Activated naive CD8-positive, alpha-beta T cell treated with anti-CD3 and anti-CD28 coated beads, Interleukin-2, amount 10 ng/mL, durations not matched to agents 7 days and 5 days (primary cell): ENCODE data around the gene PDAP1. TPM values are rescaled to one million over a fixed set of nuclear protein-coding genes. Genes with fewer than 3 reads are reported as not detected.
"Not testable (repeated sequence)": the region's sequence is repeated elsewhere in the genome, so short reads cannot be mapped to it uniquely, and the experiment has no call there.

ENCODE experiments used
- ATAC-seq: fragments of 150-1000 bp; cut with Tn5 transposase; one replicate; pipeline ENCODE4 v1.10.0; 2021; ENCODE audit warnings: low read depth, moderate library complexity
- POLR2A ChIA-PET: fragments of 350-600 bp; sonication (Branson Sonifier 250); formaldehyde crosslinking; loops from one replicate; lab custom pipeline; 2021; ENCODE audit warnings: antibody characterized with exemption; lab: Charles Lee
- DNase-seq: peaks from one replicate; pipeline ENCODE4 v3.0.0; 2021
- H3K27ac Mint-ChIP-seq: one replicate; pipeline ENCODE4 v1.8.0; 2022; ENCODE audit warnings: mild to moderate bottlenecking, mixed read lengths
- H3K27me3 Mint-ChIP-seq: one replicate; pipeline ENCODE4 v1.8.0; 2022; ENCODE audit warnings: mild to moderate bottlenecking, moderate library complexity, mixed read lengths
- H3K36me3 Mint-ChIP-seq: one replicate; pipeline ENCODE4 v1.8.0; 2021; ENCODE audit warnings: mild to moderate bottlenecking, mixed read lengths
- H3K4me1 Mint-ChIP-seq: one replicate; pipeline ENCODE4 v1.8.0; 2021; ENCODE audit warnings: mixed read lengths
- H3K4me3 Mint-ChIP-seq: one replicate; pipeline ENCODE4 v1.8.0; 2022; ENCODE audit warnings: mild to moderate bottlenecking, moderate library complexity, mixed read lengths
- H3K9me3 Mint-ChIP-seq: one replicate; pipeline ENCODE4 v1.8.0; 2021; ENCODE audit warnings: mixed read lengths
- total RNA-seq, 2 experiments: library from RNA; stranded (reverse); gene quantifications; one replicate each; pipeline ENCODE4 v1.2.3, GENCODE V29; 2021

PDAP1 gene
- total RNA-seq, 2 experiments from 2014 or later = 87.1 to 93.5 TPM

DNA sequence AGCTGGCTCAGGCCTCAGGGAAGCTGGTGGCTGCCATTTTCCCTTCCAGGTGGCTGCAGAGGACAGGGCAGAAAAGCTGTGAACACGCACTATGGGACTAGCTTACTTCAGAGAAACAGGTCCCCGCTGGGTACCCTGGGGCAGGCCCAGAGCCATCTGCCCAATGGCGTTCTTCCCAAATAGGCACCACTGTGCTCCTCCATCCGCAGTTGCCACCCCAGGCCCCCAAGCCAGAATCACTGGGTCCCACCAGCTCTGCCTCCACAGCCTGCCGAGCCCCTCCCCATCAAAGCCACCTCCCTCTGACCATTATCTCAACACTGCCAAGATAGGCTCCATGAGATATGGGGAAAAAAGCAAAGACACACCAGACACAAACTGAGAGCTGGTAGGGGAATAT is 11.8 kb upstream of the PDAP1 start:
- no peak for ATAC-seq
- H3K27ac Mint-ChIP-seq = no peak overlapping the region
- H3K36me3 Mint-ChIP-seq = peaks cover 18% of the 10 kb centered on the region
- peaks cover 4% of the 10 kb centered on the region for H3K4me1 Mint-ChIP-seq
- no peaks in the 10 kb centered on the region for H3K27me3 Mint-ChIP-seq
- no peaks in the 10 kb centered on the region for H3K9me3 Mint-ChIP-seq
- POLR2A ChIA-PET = interaction anchor here (2.0 kb wide), 1 partner anchor 11 kb away, joined by 10 read pairs; the partner anchor contains the start of genes BUD31 and PDAP1
- no peak for DNase-seq
- H3K4me3 Mint-ChIP-seq = no peak overlapping the region

DNA sequence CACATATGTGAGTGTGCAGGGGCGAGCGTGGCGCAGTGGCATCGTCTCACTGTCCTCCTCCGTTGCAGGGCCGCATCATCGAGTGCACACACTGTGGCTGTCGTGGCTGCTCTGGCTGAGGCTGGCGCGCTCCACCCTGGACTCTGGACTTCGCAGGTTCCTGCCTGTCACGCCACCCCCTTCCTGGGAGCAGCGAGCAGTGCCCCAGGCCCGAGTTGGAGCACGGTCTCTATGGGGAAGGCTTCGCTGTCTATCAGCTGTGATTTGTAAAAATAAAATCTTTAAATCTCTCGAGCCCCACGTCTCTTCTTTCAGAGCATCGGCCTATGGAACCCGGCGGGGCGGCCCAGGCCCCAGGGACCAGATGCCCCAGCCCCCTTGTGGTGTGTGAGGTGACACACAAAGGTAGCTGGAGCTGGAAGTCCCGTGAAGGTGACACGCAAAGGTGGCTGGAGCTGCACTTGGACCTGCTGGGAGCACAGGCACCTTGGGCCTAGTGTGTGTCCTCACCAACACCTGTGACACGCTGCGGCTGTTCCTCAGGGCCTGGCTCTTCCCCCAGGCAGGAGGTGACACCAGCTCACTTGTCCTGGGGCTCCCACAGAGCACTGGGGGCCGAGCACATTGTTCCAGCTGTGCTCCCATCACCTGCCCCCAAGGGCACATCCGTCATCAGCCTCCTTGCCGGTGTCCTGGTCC is 11.1 kb upstream of the PDAP1 start:
- no peak for ATAC-seq
- peaks cover 21% of the 10 kb centered on the region for H3K36me3 Mint-ChIP-seq
- no peak for DNase-seq
- no peaks in the 10 kb centered on the region for H3K9me3 Mint-ChIP-seq
- peaks cover 4% of the 10 kb centered on the region for H3K4me1 Mint-ChIP-seq
- H3K4me3 Mint-ChIP-seq = no peak overlapping the region
- H3K27me3 Mint-ChIP-seq = no peaks in the 10 kb centered on the region
- H3K27ac Mint-ChIP-seq = no peak overlapping the region
- POLR2A ChIA-PET = interaction anchor here (2.0 kb wide), 1 partner anchor 11 kb away, joined by 10 read pairs; the partner anchor contains the start of genes BUD31 and PDAP1

DNA sequence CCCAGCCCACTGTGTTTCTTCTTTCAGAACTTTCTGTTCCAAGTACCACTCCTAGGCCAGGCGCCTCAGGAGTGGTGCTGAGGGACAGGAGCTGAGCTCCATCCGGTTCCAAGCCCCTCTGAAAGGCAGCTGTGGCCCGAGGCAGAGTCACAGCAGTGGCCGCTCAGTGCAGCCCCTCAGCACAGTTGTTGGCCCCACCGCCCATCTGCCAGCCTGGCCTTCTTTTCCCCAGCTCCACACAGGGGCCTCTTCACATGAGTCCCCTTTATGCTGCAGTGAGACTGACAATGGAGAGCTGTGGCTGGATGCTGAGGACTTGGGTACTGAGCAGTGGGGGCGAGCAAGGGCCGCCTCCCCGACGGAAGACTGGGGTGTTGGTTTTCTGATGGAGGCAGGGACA is 9.9 kb upstream of the PDAP1 start:
- Mint-ChIP-seq H3K27me3 (no peaks in the 10 kb centered on the region), H3K36me3 (peaks cover 21% of the 10 kb centered on the region), H3K9me3 (no peaks in the 10 kb centered on the region), H3K27ac (no peak overlapping the region), H3K4me3 (no peak overlapping the region), H3K4me1 (peaks cover 4% of the 10 kb centered on the region)
- POLR2A ChIA-PET = no interaction called here
- ATAC-seq (no peak), DNase-seq (no peak)

DNA sequence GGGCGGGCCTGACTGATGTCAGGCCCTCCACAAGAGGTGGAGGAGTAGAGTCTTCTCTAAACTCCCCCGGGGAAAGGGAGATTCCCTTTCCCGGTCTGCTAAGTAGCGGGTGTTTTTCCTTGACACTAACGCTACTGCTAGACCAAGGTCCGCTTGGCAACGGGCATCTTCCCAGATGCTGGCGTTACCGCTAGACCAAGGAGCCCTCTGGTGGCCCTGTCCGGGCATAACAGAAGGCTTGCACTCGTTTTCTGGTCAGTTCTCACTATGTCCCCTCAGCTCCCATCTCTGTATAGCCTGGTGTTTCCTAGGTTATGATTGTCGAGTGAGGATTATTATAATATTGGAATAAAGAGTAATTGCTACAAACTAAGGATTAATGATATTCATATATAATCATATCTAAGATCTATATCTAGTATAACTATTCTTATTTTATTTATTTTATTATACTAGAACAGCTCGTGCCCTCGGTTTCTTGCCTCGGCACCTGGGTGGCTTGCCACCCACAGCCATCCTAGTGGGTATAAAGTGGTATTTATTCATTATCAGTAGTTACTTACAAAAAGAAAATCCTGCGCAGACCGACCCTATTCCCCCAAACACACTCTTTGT is 7.2 kb upstream of the PDAP1 start:
- ATAC-seq, DNase-seq, H3K9me3 Mint-ChIP-seq, POLR2A ChIA-PET, H3K27ac Mint-ChIP-seq, H3K27me3 Mint-ChIP-seq, H3K4me3 Mint-ChIP-seq: not testable (repeated sequence)
- Mint-ChIP-seq H3K4me1 (peaks cover 11% of the 10 kb centered on the region), H3K36me3 (peaks cover 31% of the 10 kb centered on the region)

DNA sequence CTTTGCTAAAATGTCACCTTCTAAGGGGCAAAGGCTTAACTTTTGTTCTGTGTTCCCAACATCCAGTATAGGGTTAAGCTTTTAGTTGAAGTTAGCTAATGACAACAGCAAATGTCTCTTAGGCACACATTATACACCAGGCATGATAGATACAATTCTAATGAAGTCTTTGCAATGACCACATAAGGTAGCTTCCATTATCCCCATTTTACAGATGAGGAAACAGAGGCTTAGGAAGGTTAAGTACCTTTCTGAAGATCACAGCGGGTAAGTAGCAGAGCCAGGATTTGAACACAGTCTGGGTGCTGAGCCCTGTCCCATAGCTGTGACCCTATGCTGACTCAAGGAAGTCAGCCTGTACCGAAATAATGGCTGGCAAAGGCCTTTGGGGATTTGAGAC is 2.2 kb upstream of the PDAP1 start:
- H3K4me3 Mint-ChIP-seq = peak overlapping the region; percentile 92
- ATAC-seq (no peak), DNase-seq (no peak)
- POLR2A ChIA-PET = interaction anchor here (6.5 kb wide), 1 partner anchor 19 kb away, joined by 67 read pairs; no protein-coding TSS in a partner anchor
- peaks cover 21% of the 10 kb centered on the region for H3K36me3 Mint-ChIP-seq
- H3K9me3 Mint-ChIP-seq = no peaks in the 10 kb centered on the region
- peaks cover 25% of the 10 kb centered on the region for H3K4me1 Mint-ChIP-seq
- H3K27me3 Mint-ChIP-seq = no peaks in the 10 kb centered on the region
- no peak overlapping the region for H3K27ac Mint-ChIP-seq

DNA sequence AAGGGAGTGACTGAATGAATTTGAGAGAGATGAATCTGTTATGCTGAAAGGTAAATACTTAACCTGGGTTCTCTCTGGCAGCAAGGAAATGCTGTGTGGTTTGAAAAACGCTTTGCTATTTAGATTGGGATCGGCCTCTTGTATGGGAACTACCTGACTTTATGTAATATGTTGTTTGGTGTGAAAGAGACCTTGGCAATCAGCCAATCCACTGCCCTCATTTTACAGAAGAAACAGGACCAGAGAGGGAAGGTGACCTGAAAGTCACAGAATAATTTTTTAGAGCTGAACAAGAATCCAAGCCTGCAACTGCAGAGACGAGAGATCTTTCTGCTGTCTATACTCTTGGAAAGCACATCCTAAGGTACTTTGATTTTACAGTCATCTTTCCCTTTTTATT is 1.4 kb upstream of the PDAP1 start:
- peak overlapping the region; percentile 92 for H3K4me3 Mint-ChIP-seq
- H3K36me3 Mint-ChIP-seq = peaks cover 16% of the 10 kb centered on the region
- H3K27ac Mint-ChIP-seq = peak overlapping the region; percentile 89
- H3K4me1 Mint-ChIP-seq = peaks cover 26% of the 10 kb centered on the region
- H3K27me3 Mint-ChIP-seq = no peaks in the 10 kb centered on the region
- no peaks in the 10 kb centered on the region for H3K9me3 Mint-ChIP-seq
- ATAC-seq (no peak), DNase-seq (no peak)
- POLR2A ChIA-PET = interaction anchor here (1.4 to 6.5 kb wide), 7 partner anchors 10 to 691 kb away, joined by 5 to 67 read pairs (median 11); partner anchors contain the start of genes AP4M1, ARPC1B, CPSF4 and MCM7

DNA sequence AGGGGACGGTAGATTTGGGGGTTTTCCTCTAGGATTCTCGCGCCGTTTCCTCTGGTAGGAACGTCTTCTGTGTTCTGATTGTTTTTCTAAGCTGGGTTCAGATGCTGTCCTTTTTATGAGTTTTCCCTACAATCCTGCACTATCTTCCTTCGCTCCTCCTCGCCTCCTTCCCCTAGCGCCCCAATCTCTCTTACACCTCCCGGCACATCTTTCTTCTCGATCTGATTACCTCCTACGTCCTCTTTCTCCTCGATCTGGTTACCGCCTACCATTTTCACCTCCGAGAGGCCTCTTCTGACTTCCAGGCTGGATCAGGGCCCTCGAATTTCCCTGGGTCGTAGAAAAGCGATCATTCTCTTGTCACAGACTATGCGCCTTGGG is 785 bp upstream of the PDAP1 start:
- Mint-ChIP-seq H3K27ac (peak overlapping the region; percentile 89), H3K9me3 (no peaks in the 10 kb centered on the region), H3K27me3 (no peaks in the 10 kb centered on the region), H3K4me1 (peaks cover 30% of the 10 kb centered on the region), H3K4me3 (peak overlapping the region; percentile 92), H3K36me3 (peaks cover 17% of the 10 kb centered on the region)
- no peak for DNase-seq
- POLR2A ChIA-PET = interaction anchor here (0.6 to 6.5 kb wide), 28 partner anchors 7 to 1549 kb away, joined by 3 to 67 read pairs (median 5); partner anchors contain the start of genes AP4M1, ARPC1A, ARPC1B and ATP5MF
- ATAC-seq = peak; percentile 9

DNA sequence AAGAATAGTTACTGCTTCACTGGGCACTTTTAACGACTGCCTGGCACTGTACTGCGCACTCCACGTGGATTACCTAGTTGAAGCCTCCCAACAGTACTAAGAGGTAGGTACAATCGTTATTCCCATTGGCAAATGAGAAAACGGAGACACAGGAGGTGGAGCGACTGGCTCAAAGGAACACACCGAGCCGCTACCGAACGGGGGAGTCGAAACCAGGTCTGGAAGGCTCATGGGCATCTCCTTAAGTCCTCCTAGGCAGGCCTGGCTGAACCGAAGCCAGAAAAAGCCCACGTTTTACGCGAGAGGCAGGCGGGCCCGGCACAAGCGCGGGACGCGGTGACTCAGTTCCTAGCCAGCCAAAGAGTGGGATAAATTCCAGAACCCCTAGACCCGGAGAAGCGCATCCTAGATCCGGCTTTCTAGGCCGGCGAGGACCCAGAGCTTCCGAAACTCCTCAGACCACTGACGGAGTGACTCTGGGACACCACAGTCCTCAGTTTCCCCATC is 472 bp downstream of the PDAP1 start:
- Mint-ChIP-seq H3K27ac (peak overlapping the region; percentile 89), H3K4me3 (peak overlapping the region; percentile 92), H3K9me3 (no peaks in the 10 kb centered on the region), H3K4me1 (peaks cover 35% of the 10 kb centered on the region), H3K36me3 (peaks cover 25% of the 10 kb centered on the region), H3K27me3 (no peaks in the 10 kb centered on the region)
- POLR2A ChIA-PET = interaction anchor here (1.2 to 6.5 kb wide), 13 partner anchors 9 to 209 kb away, joined by 3 to 67 read pairs (median 10); partner anchors contain the start of genes ARPC1B, ATP5MF, CPSF4 and PTCD1
- peak; percentile 5 for ATAC-seq
- no peak for DNase-seq

DNA sequence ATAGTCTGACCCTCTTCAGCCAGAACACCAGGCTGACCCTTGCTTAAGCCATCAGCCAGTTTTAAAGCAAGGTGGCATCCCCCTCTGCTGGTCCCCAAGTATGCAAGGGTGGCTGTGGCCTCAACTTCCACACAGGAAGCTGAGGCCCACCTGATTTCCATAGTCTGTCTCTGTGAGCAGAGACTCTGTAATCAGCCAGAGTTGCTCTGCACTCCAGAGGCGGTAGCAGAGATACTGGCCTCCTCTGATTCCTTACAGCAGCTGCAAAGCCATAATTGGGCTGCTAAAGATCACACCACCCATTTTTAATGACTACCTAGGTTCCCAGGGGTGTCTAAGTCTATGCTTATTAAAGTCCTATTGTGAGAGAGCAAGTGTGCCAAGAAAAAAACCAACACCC is 1.8 kb downstream of the PDAP1 start:
- Mint-ChIP-seq H3K4me3 (peak overlapping the region; percentile 92), H3K9me3 (no peaks in the 10 kb centered on the region), H3K27me3 (no peaks in the 10 kb centered on the region), H3K36me3 (peaks cover 21% of the 10 kb centered on the region), H3K27ac (peak overlapping the region; percentile 69), H3K4me1 (peaks cover 35% of the 10 kb centered on the region)
- POLR2A ChIA-PET = interaction anchor here (0.9 to 6.5 kb wide), 7 partner anchors 7 to 210 kb away, joined by 3 to 67 read pairs (median 3); partner anchors contain the start of genes CPSF4, PTCD1 and ZSCAN25
- no peak for ATAC-seq
- no peak for DNase-seq

DNA sequence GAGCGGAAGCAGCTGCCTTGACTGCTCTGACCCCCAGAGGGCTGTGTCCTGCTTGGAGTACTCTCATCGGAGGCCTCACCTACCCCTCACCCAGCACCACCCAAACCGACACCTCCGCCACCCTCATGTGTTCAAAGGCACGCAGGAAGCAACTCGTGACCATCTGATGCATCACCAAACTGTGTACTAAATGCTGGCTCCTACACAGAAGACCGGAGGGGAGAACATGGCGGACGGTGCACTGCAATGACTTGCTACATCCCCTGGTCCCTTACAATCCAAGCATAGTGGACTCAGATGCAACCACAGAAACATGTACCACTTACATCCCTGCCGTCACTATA is 3.4 kb downstream of the PDAP1 start:
- DNase-seq = no peak
- POLR2A ChIA-PET = interaction anchor here (6.5 kb wide), 1 partner anchor 13 kb away, joined by 67 read pairs; no protein-coding TSS in a partner anchor
- Mint-ChIP-seq H3K27ac (no peak overlapping the region), H3K9me3 (no peaks in the 10 kb centered on the region), H3K27me3 (no peaks in the 10 kb centered on the region), H3K4me1 (peaks cover 24% of the 10 kb centered on the region), H3K36me3 (peaks cover 20% of the 10 kb centered on the region), H3K4me3 (no peak overlapping the region)
- no peak for ATAC-seq

DNA sequence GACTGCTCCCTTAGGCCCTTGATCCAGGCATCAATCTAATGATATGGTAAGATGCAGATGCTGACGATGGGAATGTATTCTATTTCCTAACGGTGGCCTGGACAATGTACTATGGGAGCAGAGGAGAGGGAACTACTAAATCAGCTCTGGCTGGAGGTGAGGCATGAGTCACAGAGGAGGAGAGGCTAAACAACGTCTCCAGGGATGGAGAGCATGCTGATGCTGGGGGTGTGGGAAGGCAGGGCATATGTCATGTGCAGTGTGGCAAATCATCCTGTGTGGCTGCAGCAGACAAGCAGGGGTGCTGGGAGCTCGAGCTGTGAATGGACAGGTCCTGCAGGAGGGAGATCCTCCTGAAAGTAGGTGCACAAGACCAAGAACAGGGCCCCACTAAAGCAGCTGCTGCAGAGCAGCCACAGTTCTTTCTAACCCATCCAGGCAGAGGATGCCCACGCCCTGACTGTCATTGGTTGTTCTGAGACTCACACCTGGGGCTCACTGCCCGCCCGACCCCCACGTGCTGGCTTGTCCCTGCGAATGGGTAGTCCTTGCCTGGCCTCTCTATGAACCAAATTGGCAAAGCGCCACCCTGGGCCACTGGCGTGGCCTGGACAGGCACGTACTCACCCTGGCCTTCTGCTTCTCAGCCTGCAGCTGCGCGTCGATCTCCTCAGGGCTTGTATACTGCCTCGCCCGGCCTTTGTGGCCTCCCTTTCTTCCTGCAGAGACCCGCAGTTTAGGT is 4.0 kb downstream of the PDAP1 start:
- H3K9me3 Mint-ChIP-seq = no peaks in the 10 kb centered on the region
- ATAC-seq (no peak), DNase-seq (no peak)
- no peak overlapping the region for H3K4me3 Mint-ChIP-seq
- H3K4me1 Mint-ChIP-seq = peaks cover 20% of the 10 kb centered on the region
- H3K27me3 Mint-ChIP-seq = no peaks in the 10 kb centered on the region
- POLR2A ChIA-PET = interaction anchor here (1.1 to 6.5 kb wide), 2 partner anchors 12 to 14 kb away, joined by 4 to 67 read pairs; no protein-coding TSS in a partner anchor
- peaks cover 20% of the 10 kb centered on the region for H3K36me3 Mint-ChIP-seq
- peak overlapping the region; percentile 49 for H3K27ac Mint-ChIP-seq

DNA sequence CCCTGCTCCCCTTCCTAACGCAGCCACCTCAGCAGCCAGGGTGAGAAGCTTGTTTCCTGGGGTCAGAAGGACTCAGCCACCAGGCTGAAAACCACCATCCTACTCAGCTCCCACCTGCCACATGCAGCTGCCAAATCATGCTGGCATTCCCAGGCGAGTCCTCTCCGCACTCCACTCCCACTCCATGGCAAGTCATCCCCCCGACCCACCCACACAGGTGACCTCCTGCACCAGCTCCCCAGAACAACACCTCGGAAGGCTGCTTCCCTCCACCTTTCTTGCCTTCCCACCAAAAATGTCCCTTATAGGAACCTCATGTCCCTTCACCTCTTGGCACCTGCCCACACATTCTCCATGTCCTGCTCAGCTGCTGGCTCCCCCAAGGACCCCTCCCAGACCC is 4.6 kb downstream of the PDAP1 start:
- no peak overlapping the region for H3K4me3 Mint-ChIP-seq
- DNase-seq (no peak), ATAC-seq (no peak)
- H3K27ac Mint-ChIP-seq = no peak overlapping the region
- no peaks in the 10 kb centered on the region for H3K27me3 Mint-ChIP-seq
- no peaks in the 10 kb centered on the region for H3K9me3 Mint-ChIP-seq
- POLR2A ChIA-PET = interaction anchor here (1.0 to 1.1 kb wide), 2 partner anchors 13 to 28 kb away, joined by 4 read pairs; no protein-coding TSS in a partner anchor
- peaks cover 20% of the 10 kb centered on the region for H3K36me3 Mint-ChIP-seq
- peaks cover 20% of the 10 kb centered on the region for H3K4me1 Mint-ChIP-seq

DNA sequence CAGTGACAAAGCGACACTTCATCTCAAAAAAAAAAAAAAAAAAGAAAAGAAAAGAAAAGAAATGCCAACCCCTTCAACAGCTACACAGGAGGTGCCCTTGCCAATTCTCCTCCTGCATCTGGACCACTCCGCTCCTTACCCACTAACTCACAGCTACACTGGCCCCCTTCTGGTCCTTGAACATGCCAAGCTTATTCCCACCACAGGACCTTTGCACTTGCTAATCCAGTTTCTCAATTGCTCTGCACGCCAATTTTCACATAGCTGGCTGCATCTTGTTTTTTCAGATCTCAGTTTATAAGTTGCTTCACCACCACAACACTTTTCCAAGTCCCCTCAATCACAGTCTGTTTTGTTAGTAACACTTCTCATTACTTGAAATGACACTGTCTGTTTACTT is 5.5 kb downstream of the PDAP1 start:
- DNase-seq (no peak), ATAC-seq (no peak)
- Mint-ChIP-seq H3K4me1 (peaks cover 20% of the 10 kb centered on the region), H3K27me3 (no peaks in the 10 kb centered on the region), H3K27ac (peak overlapping the region; percentile 1), H3K4me3 (no peak overlapping the region), H3K36me3 (peaks cover 24% of the 10 kb centered on the region), H3K9me3 (no peaks in the 10 kb centered on the region)
- POLR2A ChIA-PET = interaction anchor here (0.7 to 1.3 kb wide), 5 partner anchors 10 to 73 kb away, joined by 3 to 4 read pairs (median 4); no protein-coding TSS in a partner anchor
